GM12872 (cell line): ENCODE measurements around the gene TNFRSF4.

ENCODE experiments used
- CTCF ChIP-seq: IDR thresholded peaks from 3 replicates; pipeline ENCODE4 v1.5.1; 2011; ENCODE audit warnings: low read depth, mild to moderate bottlenecking, low read length, moderate library complexity; ENCODE audit not compliant: insufficient read depth

TNFRSF4 gene

GRCh38 chr1:1191734-1192133 lies 22.2 kb downstream of the TNFRSF4 start:
- no peak for TF ChIP-seq CTCF

- TF ChIP-seq CTCF, result no peak
These were observed 24.8 kb downstream of the TNFRSF4 start for GRCh38 chr1:1189111-1189510.

GRCh38 chr1:1187938-1188337 lies 26.0 kb downstream of the TNFRSF4 start:
- no peak for TF ChIP-seq CTCF

- no peak for TF ChIP-seq CTCF
These were observed 28.7 kb downstream of the TNFRSF4 start for GRCh38 chr1:1185101-1185765.

GRCh38 chr1:1183833-1184775 lies 29.8 kb downstream of the TNFRSF4 start:
- no peak for TF ChIP-seq CTCF

GRCh38 chr1:1183221-1183747 lies 30.7 kb downstream of the TNFRSF4 start:
- TF ChIP-seq CTCF, result no peak

GRCh38 chr1:1182491-1183220 lies 31.3 kb downstream of the TNFRSF4 start:
- TF ChIP-seq CTCF, result no peak
